HuH-7.5 (cell line): ENCODE measurements around the gene CYFIP2.

Experiments used
- DNase-seq: peaks from one replicate; pipeline ENCODE4 v3.0.0; 2011; ENCODE audit warnings: low spot score

Gene CYFIP2

GRCh38 chr5:157324237-157324636 is 58.3 kb downstream of the CYFIP2 start:
- DNase-seq: no peak

GRCh38 chr5:157326440-157327005 is 60.6 kb downstream of the CYFIP2 start:
- DNase-seq: no peak

GRCh38 chr5:157327771-157328170 is 61.8 kb downstream of the CYFIP2 start:
- DNase-seq: no peak

GRCh38 chr5:157328277-157328912 is 62.5 kb downstream of the CYFIP2 start:
- DNase-seq: peak; percentile 70

GRCh38 chr5:157331807-157332206 is 65.9 kb downstream of the CYFIP2 start:
- no peak for DNase-seq

- no peak for DNase-seq
These were observed 69.9 kb downstream of the CYFIP2 start for GRCh38 chr5:157335534-157336422.

- DNase-seq: no peak
These were observed 70.5 kb downstream of the CYFIP2 start for GRCh38 chr5:157336423-157336744.

- no peak for DNase-seq
These were observed 73.5 kb downstream of the CYFIP2 start for GRCh38 chr5:157339409-157339808.

- peak; percentile 39 for DNase-seq
These were observed 77.0 kb downstream of the CYFIP2 start for GRCh38 chr5:157342822-157343402.

GRCh38 chr5:157343842-157344790 is 78.2 kb downstream of the CYFIP2 start:
- no peak for DNase-seq

- no peak for DNase-seq
These were observed 79.1 kb downstream of the CYFIP2 start for GRCh38 chr5:157345067-157345466.

- DNase-seq: no peak
These were observed 79.6 kb downstream of the CYFIP2 start for GRCh38 chr5:157345485-157345884.

GRCh38 chr5:157347301-157348048 is 81.6 kb downstream of the CYFIP2 start:
- no peak for DNase-seq

- no peak for DNase-seq
These were observed 82.1 kb downstream of the CYFIP2 start for GRCh38 chr5:157348049-157348400.

GRCh38 chr5:157350939-157351801 is 85.2 kb downstream of the CYFIP2 start:
- no peak for DNase-seq

- no peak for DNase-seq
These were observed 85.8 kb downstream of the CYFIP2 start for GRCh38 chr5:157351802-157352092.

- no peak for DNase-seq
These were observed 86.9 kb downstream of the CYFIP2 start for GRCh38 chr5:157352756-157353340.

GRCh38 chr5:157354800-157355199 is 88.9 kb downstream of the CYFIP2 start:
- DNase-seq: no peak

- no peak for DNase-seq
These were observed 90.7 kb downstream of the CYFIP2 start for GRCh38 chr5:157356576-157356975.

GRCh38 chr5:157357823-157358222 is 91.9 kb downstream of the CYFIP2 start:
- DNase-seq: no peak
